SU-DHL-6 (cell line): Measurements from ENCODE around the gene SEC14L5.
"Not testable (repeated sequence)": the region's sequence is repeated elsewhere in the genome, so short reads cannot be mapped to it uniquely, and the experiment has no call there.

Experiments used
- H2AFZ ChIP-seq: fragments of 200-600 bp; sonication (generic); 2 replicates; pipeline ENCODE4 v1.6.1; 2014; ENCODE audit warnings: low read depth, mild to moderate bottlenecking, moderate library complexity, mixed read lengths, antibody characterized with exemption, low read length; ENCODE audit not compliant: severe bottlenecking
- H3F3A ChIP-seq: fragments of 200-600 bp; shearing (Covaris generic); 2 replicates; pipeline ENCODE4 v1.6.0; 2016; ENCODE audit warnings: antibody characterized with exemption, mild to moderate bottlenecking; ENCODE audit not compliant: insufficient read depth
- H3K27ac ChIP-seq: fragments of 200-600 bp; sonication (generic); 2 replicates; pipeline ENCODE4 v1.5.1; 2016; ENCODE audit warnings: low read depth, mild to moderate bottlenecking, low read length, moderate library complexity, mixed read lengths
- H3K27me3 ChIP-seq: fragments of 200-600 bp; sonication (generic), shearing (Covaris generic); 2 replicates; pipeline ENCODE4 v1.6.0; 2014; ENCODE audit warnings: mild to moderate bottlenecking, low read length
- H3K36me3 ChIP-seq: fragments of 200-600 bp; sonication (generic); 2 replicates; pipeline ENCODE4 v1.6.1; 2014; ENCODE audit warnings: mild to moderate bottlenecking, low read length, mixed read lengths
- H3K4me2 ChIP-seq: fragments of 300-600, 200-600 bp; shearing (Covaris generic), sonication (generic); 2 replicates; pipeline ENCODE4 v1.6.0; 2014; ENCODE audit warnings: low read length, low read depth, mild to moderate bottlenecking; ENCODE audit not compliant: poor library complexity, severe bottlenecking
- H3K4me3 ChIP-seq: fragments of 200-600 bp; sonication (generic); 2 replicates; pipeline ENCODE4 v1.5.1; 2014; ENCODE audit warnings: antibody characterized with exemption, low read length, mild to moderate bottlenecking, mixed read lengths; ENCODE audit not compliant: insufficient read depth, poor library complexity, severe bottlenecking
- H3K79me2 ChIP-seq: fragments of 200-600 bp; sonication (generic); 2 replicates; pipeline ENCODE4 v1.6.1; 2014; ENCODE audit warnings: mild to moderate bottlenecking, low read length, moderate library complexity; ENCODE audit not compliant: insufficient read depth
- H3K9ac ChIP-seq: fragments of 200-600 bp; sonication (generic); 2 replicates; pipeline ENCODE4 v1.7.0; 2014; ENCODE audit warnings: mild to moderate bottlenecking, low read length
- H3K9me2 ChIP-seq: fragments of 200-600 bp; sonication (generic); replicated peaks from 2 replicates; pipeline ENCODE4 v1.6.1; 2014; ENCODE audit warnings: low read length; ENCODE audit not compliant: insufficient read depth
- H3K9me3 ChIP-seq: fragments of 200-600 bp; sonication (generic); 2 replicates; pipeline ENCODE4 v1.6.1; 2014; ENCODE audit warnings: low read length, mixed read lengths; ENCODE audit not compliant: insufficient read depth
- H4K20me1 ChIP-seq: fragments of 200-600 bp; sonication (generic); 2 replicates; pipeline ENCODE4 v1.6.1; 2014; ENCODE audit warnings: low read depth, mild to moderate bottlenecking, antibody characterized with exemption, low read length, moderate library complexity, mixed read lengths
- CTCF ChIP-seq: fragments of 200-600 bp; sonication (generic); IDR thresholded peaks from one replicate; pipeline ENCODE4 v1.5.1; 2017; ENCODE audit warnings: antibody characterized with exemption, mild to moderate bottlenecking, low read length, moderate library complexity; ENCODE audit not compliant: insufficient read depth, poor library complexity, severe bottlenecking
- EZH2phosphoT487 ChIP-seq: fragments of 200-600 bp; sonication (generic), shearing (Covaris generic); conservative IDR thresholded peaks from 2 replicates; pipeline ENCODE4 v1.6.1; 2018; ENCODE audit warnings: mild to moderate bottlenecking, antibody characterized with exemption, low read length, moderate library complexity, mixed read lengths

SEC14L5 gene

GRCh38 chr16:4966736-4967453 lies 8.8 kb downstream of the SEC14L5 start:
- H3F3A ChIP-seq, result no peaks in the 10 kb centered on the region
- no peaks in the 10 kb centered on the region for H3K9me3 ChIP-seq
- H3K4me3 ChIP-seq, result no peak overlapping the region
- no peaks in the 10 kb centered on the region for H4K20me1 ChIP-seq
- no peaks in the 10 kb centered on the region for H3K27me3 ChIP-seq
- H3K79me2 ChIP-seq, result no peaks in the 10 kb centered on the region
- H3K27ac ChIP-seq, result no peak overlapping the region
- H3K9ac ChIP-seq, result no peak overlapping the region
- no peak overlapping the region for H3K4me2 ChIP-seq
- no peak for TF ChIP-seq EZH2phosphoT487
- no peak for TF ChIP-seq CTCF
- no peak overlapping the region for H2AFZ ChIP-seq
- no peaks in the 10 kb centered on the region for H3K36me3 ChIP-seq
- H3K9me2 ChIP-seq, result no peaks in the 10 kb centered on the region

GRCh38 chr16:4968278-4968677 lies 10.1 kb downstream of the SEC14L5 start:
- H3K79me2 ChIP-seq, H3F3A ChIP-seq, H3K27me3 ChIP-seq, H3K4me2 ChIP-seq, H3K4me3 ChIP-seq, H4K20me1 ChIP-seq, H3K9ac ChIP-seq, H3K36me3 ChIP-seq, H3K9me2 ChIP-seq, H3K9me3 ChIP-seq, H2AFZ ChIP-seq, H3K27ac ChIP-seq: not testable (repeated sequence)

GRCh38 chr16:4968879-4969483 lies 10.9 kb downstream of the SEC14L5 start:
- no peak overlapping the region for H2AFZ ChIP-seq
- H3F3A ChIP-seq, result no peaks in the 10 kb centered on the region
- no peak overlapping the region for H3K9ac ChIP-seq
- no peaks in the 10 kb centered on the region for H3K27me3 ChIP-seq
- no peaks in the 10 kb centered on the region for H3K9me2 ChIP-seq
- H3K9me3 ChIP-seq, result no peaks in the 10 kb centered on the region
- H4K20me1 ChIP-seq, result no peaks in the 10 kb centered on the region
- H3K36me3 ChIP-seq, result no peaks in the 10 kb centered on the region
- H3K4me3 ChIP-seq, result no peak overlapping the region
- H3K4me2 ChIP-seq, result no peak overlapping the region
- H3K79me2 ChIP-seq, result no peaks in the 10 kb centered on the region
- no peak overlapping the region for H3K27ac ChIP-seq
- TF ChIP-seq CTCF (no peak), EZH2phosphoT487 (no peak)

- Histone ChIP-seq H3K4me3 (no peak overlapping the region), H4K20me1 (no peaks in the 10 kb centered on the region), H3K27me3 (no peaks in the 10 kb centered on the region), H3K9me2 (no peaks in the 10 kb centered on the region), H3F3A (no peaks in the 10 kb centered on the region), H3K27ac (no peak overlapping the region), H3K4me2 (no peak overlapping the region), H3K79me2 (no peaks in the 10 kb centered on the region), H3K9me3 (no peaks in the 10 kb centered on the region), H3K36me3 (no peaks in the 10 kb centered on the region), H2AFZ (no peak overlapping the region), H3K9ac (no peak overlapping the region)
- TF ChIP-seq EZH2phosphoT487 (no peak), CTCF (no peak)
Observed at GRCh38 chr16:4970010-4970409, 11.9 kb downstream of the SEC14L5 start.
